HTR-8/SVneo (cell line): ENCODE results near the gene PLIN1.

Experiments used
- DNase-seq: peaks from one replicate; pipeline ENCODE4 v3.0.0; 2011; ENCODE audit warnings: low spot score, mixed read lengths; ENCODE audit not compliant: insufficient read length
- FAIRE-seq: peaks from 2 replicates; lab custom pipeline; 2011; peaks lifted over from hg19 to GRCh38; lab: Jason Lieb, UNC

Gene PLIN1

GRCh38 chr15:89654847-89655805 lies 24.0 kb downstream of the PLIN1 start, which contains the start of gene KIF7:
KIF7 (minus strand) TSS chr15:89655467; CDS start chr15:89652930, 2,537 bp downstream.
- DNase-seq (peak; percentile 83), FAIRE-seq (peak; percentile 16)

- DNase-seq = peak; percentile 40
- no peak for FAIRE-seq
These were observed 24.8 kb downstream of the PLIN1 start for GRCh38 chr15:89654301-89654761.

- DNase-seq = no peak
- FAIRE-seq = no peak
These were observed 25.6 kb downstream of the PLIN1 start for GRCh38 chr15:89653578-89653977.

- no peak for FAIRE-seq
- no peak for DNase-seq
These were observed 26.5 kb downstream of the PLIN1 start for GRCh38 chr15:89652666-89653065.

- FAIRE-seq = no peak
- DNase-seq = no peak
These were observed 27.0 kb downstream of the PLIN1 start for GRCh38 chr15:89652131-89652530.

- FAIRE-seq (no peak), DNase-seq (no peak)
These were observed 29.5 kb downstream of the PLIN1 start for GRCh38 chr15:89649716-89650115.

- no peak for FAIRE-seq
- DNase-seq = no peak
These were observed 30.0 kb downstream of the PLIN1 start for GRCh38 chr15:89649013-89649625.

- no peak for DNase-seq
- FAIRE-seq = no peak
These were observed 30.8 kb downstream of the PLIN1 start for GRCh38 chr15:89648106-89649012.

GRCh38 chr15:89647191-89647851 lies 31.8 kb downstream of the PLIN1 start:
- peak; percentile 59 for FAIRE-seq
- peak; percentile 81 for DNase-seq

GRCh38 chr15:89646416-89647141 lies 32.6 kb downstream of the PLIN1 start:
- FAIRE-seq = no peak
- DNase-seq = no peak

GRCh38 chr15:89645680-89646079 lies 33.5 kb downstream of the PLIN1 start:
- FAIRE-seq = no peak
- DNase-seq = no peak

GRCh38 chr15:89642106-89642505 lies 37.1 kb downstream of the PLIN1 start:
- FAIRE-seq (no peak), DNase-seq (no peak)

GRCh38 chr15:89641053-89641452 lies 38.1 kb downstream of the PLIN1 start:
- FAIRE-seq (no peak), DNase-seq (no peak)

GRCh38 chr15:89640245-89640644 lies 38.9 kb downstream of the PLIN1 start:
- DNase-seq (no peak), FAIRE-seq (no peak)

GRCh38 chr15:89633585-89633984 lies 45.6 kb downstream of the PLIN1 start:
- no peak for FAIRE-seq
- no peak for DNase-seq

- DNase-seq = no peak
- FAIRE-seq = no peak
These were observed 46.4 kb downstream of the PLIN1 start for GRCh38 chr15:89632563-89633430.

- DNase-seq (no peak), FAIRE-seq (no peak)
These were observed 47.3 kb downstream of the PLIN1 start for GRCh38 chr15:89631902-89632264.
